H1 (cell line): ENCODE data around the gene MAML1. TPM values are rescaled to one million over a fixed set of nuclear protein-coding genes. Genes with fewer than 3 reads are reported as not detected.
A peak's percentile ranks its signal among the peaks of the same experiment; 100 is the strongest.

Source experiments
- ATF2 ChIP-seq: IDR thresholded peaks from 2 replicates; pipeline ENCODE4 v1.6.1; 2012; ENCODE audit warnings: low read length, inconsistent platforms
- BACH1 ChIP-seq: IDR thresholded peaks from 2 replicates; pipeline ENCODE4 v1.6.1; 2012; ENCODE audit warnings: low read length, improper control_type of control experiment
- BCL11A ChIP-seq, 2 experiments: IDR thresholded peaks; one replicate each; pipeline ENCODE4 v1.6.1; 2011; ENCODE audit warnings: low read depth in 2 of 2, low read length in 2 of 2, mild to moderate bottlenecking in 2 of 2
- BRCA1 ChIP-seq: IDR thresholded peaks from 2 replicates; pipeline ENCODE4 v1.6.1; 2012; ENCODE audit warnings: low read depth, low read length, improper control_type of control experiment
- CBX5 ChIP-seq: fragments of 300-800, 300-1000 bp; sonication (generic); IDR thresholded peaks from 2 replicates; pipeline ENCODE4 v1.7.1; 2016; ENCODE audit warnings: antibody characterized with exemption, low read length, low read depth
- CBX8 ChIP-seq: fragments of 300-800, 300-1000 bp; sonication (generic); IDR thresholded peaks from 2 replicates; pipeline ENCODE4 v1.7.1; 2016; ENCODE audit warnings: low read depth, low read length, borderline replicate concordance
- CHD1 ChIP-seq: IDR thresholded peaks from 2 replicates; pipeline ENCODE4 v1.6.1; 2012; ENCODE audit warnings: low read depth, low read length, improper control_type of control experiment
- CTBP2 ChIP-seq: IDR thresholded peaks from 2 replicates; pipeline ENCODE4 v1.7.0; 2011; ENCODE audit warnings: borderline replicate concordance, mild to moderate bottlenecking, moderate library complexity, mixed read lengths, low read length; ENCODE audit not compliant: insufficient read depth, insufficient read length
- HDAC2 ChIP-seq, 2 experiments: fragments of 300-600 bp in 1 of 2; sonication (generic) in 1 of 2; IDR thresholded peaks; 2 replicates each; pipeline ENCODE4 v1.6.1; 2011 to 2012; ENCODE audit warnings: low read depth in 2 of 2, low read length in 2 of 2, mild to moderate bottlenecking in 2 of 2, moderate library complexity in 2 of 2, borderline replicate concordance in 1 of 2, inconsistent platforms in 1 of 2
- JUN ChIP-seq: IDR thresholded peaks from 2 replicates; pipeline ENCODE4 v1.6.1; 2011; ENCODE audit warnings: low read depth, mild to moderate bottlenecking, improper control_type of control experiment, low read length
- KDM4A ChIP-seq: IDR thresholded peaks from one replicate; pipeline ENCODE4 v1.7.1; 2012; ENCODE audit warnings: low read depth, mild to moderate bottlenecking, moderate library complexity, low read length, inconsistent platforms; ENCODE audit not compliant: severe bottlenecking
- MAFK ChIP-seq: IDR thresholded peaks from 2 replicates; pipeline ENCODE4 v1.6.1; 2012; ENCODE audit warnings: low read depth, mild to moderate bottlenecking, improper control_type of control experiment, low read length
- NANOG ChIP-seq: IDR thresholded peaks from 2 replicates; pipeline ENCODE4 v1.6.1; 2011; ENCODE audit warnings: low read length, low read depth, mild to moderate bottlenecking, inconsistent platforms; ENCODE audit not compliant: insufficient read depth, poor library complexity, severe bottlenecking
- POU5F1 ChIP-seq: IDR thresholded peaks from 2 replicates; pipeline ENCODE4 v1.6.1; 2011; ENCODE audit warnings: low read depth, mild to moderate bottlenecking, low read length, moderate library complexity
- RBBP5 ChIP-seq: IDR thresholded peaks from 2 replicates; pipeline ENCODE4 v1.7.1; 2012; ENCODE audit warnings: low read depth, mild to moderate bottlenecking, inconsistent platforms, low read length, moderate library complexity, borderline replicate concordance
- RFX5 ChIP-seq: IDR thresholded peaks from 2 replicates; pipeline ENCODE4 v1.6.1; 2011; ENCODE audit warnings: low read depth, low read length, improper control_type of control experiment, borderline replicate concordance
- SIX5 ChIP-seq: IDR thresholded peaks from 2 replicates; pipeline ENCODE4 v1.6.1; 2011; ENCODE audit warnings: mild to moderate bottlenecking, low read depth, low read length
- SUZ12 ChIP-seq: fragments of 200-600 bp; sonication (generic); IDR thresholded peaks from 2 replicates; pipeline ENCODE4 v1.6.1; 2012; ENCODE audit warnings: mild to moderate bottlenecking, inconsistent platforms, low read length, moderate library complexity, mixed read lengths
- TAF1 ChIP-seq: IDR thresholded peaks from 2 replicates; pipeline ENCODE4 v1.6.1; 2011; ENCODE audit warnings: mild to moderate bottlenecking, low read depth, low read length
- TBP ChIP-seq: IDR thresholded peaks from 2 replicates; pipeline ENCODE4 v1.6.1; 2011; ENCODE audit warnings: low read depth, low read length, improper control_type of control experiment
- TEAD4 ChIP-seq: IDR thresholded peaks from 2 replicates; pipeline ENCODE4 v1.6.1; 2012; ENCODE audit warnings: low read depth, low read length, inconsistent platforms, mixed read lengths
- polyA plus RNA-seq, 7 experiments: library from polyadenylated mRNA; depleted of rRNA in 3 of 7; stranded (reverse) in 5 of 7; unstranded in 2 of 7; fragments of >200 nt in 5 of 7; fragments of 200-250 nt in 2 of 7; gene quantifications; 1 replicate in 5 of 7; 2 replicates in 1 of 7; 4 replicates in 1 of 7; pipeline versions ENCODE4 v1.2.1 to v1.2.3, GENCODE V29; 2011 to 2013; ENCODE audit warnings: missing spikeins in 2 of 7, mixed read lengths in 2 of 7
- total RNA-seq: library from RNA; stranded (reverse); fragmentation: NEBNext Ultra II Directional; extraction: Animal tissue kit (Norgen Biotek cat#: 25700); gene quantifications from 2 replicates; pipeline ENCODE4 v1.2.1, GENCODE V29; 2021

MAML1 gene
- total and polyA plus RNA-seq, 2 of the 8 experiments (the other 6 are each of a cell fraction or from before 2014, with no cell fraction given), result 17.1 to 41.9 TPM

- no peak for TF ChIP-seq CBX5
- peak; percentile 89 for TF ChIP-seq TBP
- TF ChIP-seq CTBP2, result no peak
- no peak for TF ChIP-seq JUN
- TF ChIP-seq SIX5, result no peak
- peak; percentile 83; the same call in 1 of the 2 replicates for TF ChIP-seq TAF1
- TF ChIP-seq POU5F1, result no peak
- TF ChIP-seq CBX8, result no peak
- TF ChIP-seq BCL11A (IDR thresholded peaks at IDR 0.05; ENCODE audit: low read depth in 2 of 2, low read length in 2 of 2), result no peak
- TF ChIP-seq TEAD4, result no peak
- TF ChIP-seq BRCA1, result no peak
- peak; percentile 98 for TF ChIP-seq BACH1
- no peak; the same call in 1 of the 2 replicates for TF ChIP-seq RBBP5
- no peak for TF ChIP-seq NANOG
- TF ChIP-seq MAFK, result peak; percentile 90
- no peak for TF ChIP-seq CHD1
- TF ChIP-seq ATF2, result no peak
- no peak for TF ChIP-seq HDAC2 (IDR thresholded peaks at IDR 0.05; ENCODE audit: borderline replicate concordance in 1 of 2, low read depth in 2 of 2, low read length in 2 of 2)
- peak; percentile 68 for TF ChIP-seq KDM4A
- TF ChIP-seq RFX5, result no peak
- no peak for TF ChIP-seq SUZ12
Observed at GRCh38 chr5:179820483-179821297, 88.1 kb downstream of the MAML1 start, which contains the start of gene SQSTM1 (continued).
